HEK293T (cell line): ENCODE results near the gene TUB.

Experiments used
- CTCF ChIA-PET: fragments of 350-600 bp; formaldehyde crosslinking; extraction: SDS; loops from one replicate; lab custom pipeline; 2021; ENCODE audit warnings: antibody characterized with exemption, inconsistent platforms; lab: Yijun Ruan, JAX
- POLR2A ChIA-PET: fragments of 350-600 bp; formaldehyde crosslinking; extraction: SDS; loops from one replicate; lab custom pipeline; 2020; ENCODE audit warnings: antibody characterized with exemption, inconsistent platforms; lab: Yijun Ruan, JAX
- DNase-seq: peaks from one replicate; pipeline ENCODE4 v3.0.0; 2012; ENCODE audit warnings: mixed read lengths; ENCODE audit errors: extremely low spot score
- ARNT ChIP-seq: fragments of 450-650 bp; IDR thresholded peaks from 2 replicates; pipeline ENCODE4 v1.6.1; 2017; ENCODE audit warnings: mild to moderate bottlenecking
- BHLHE40 ChIP-seq: fragments of 450-650 bp; IDR thresholded peaks from 2 replicates; pipeline ENCODE4 v1.6.1; 2016; ENCODE audit warnings: mild to moderate bottlenecking, moderate library complexity, borderline replicate concordance
- CTBP1 ChIP-seq: fragments of 450-650 bp; IDR thresholded peaks from 2 replicates; pipeline ENCODE4 v1.6.1; 2016; ENCODE audit warnings: borderline replicate concordance
- ELF4 ChIP-seq: fragments of 450-650 bp; IDR thresholded peaks from 2 replicates; pipeline ENCODE4 v1.6.1; 2017; ENCODE audit warnings: antibody characterized with exemption
- FOXA1 ChIP-seq: fragments of 450-650 bp; IDR thresholded peaks from 2 replicates; pipeline ENCODE4 v1.6.1; 2016; ENCODE audit warnings: mild to moderate bottlenecking
- FOXK2 ChIP-seq: fragments of 450-650 bp; IDR thresholded peaks from 2 replicates; pipeline ENCODE4 v1.6.1; 2016; ENCODE audit warnings: mild to moderate bottlenecking
- FOXM1 ChIP-seq: fragments of 450-650 bp; IDR thresholded peaks from 2 replicates; pipeline ENCODE4 v1.6.1; 2017; ENCODE audit warnings: mild to moderate bottlenecking, borderline replicate concordance
- HDGF ChIP-seq: fragments of 450-650 bp; IDR thresholded peaks from 2 replicates; pipeline ENCODE4 v1.6.1; 2017; ENCODE audit warnings: antibody characterized with exemption, borderline replicate concordance
- L3MBTL2 ChIP-seq: fragments of 450-650 bp; conservative IDR thresholded peaks from 2 replicates; pipeline ENCODE4 v1.6.1; 2016; ENCODE audit warnings: mild to moderate bottlenecking
- LEF1 ChIP-seq: fragments of 450-650 bp; IDR thresholded peaks from 2 replicates; pipeline ENCODE4 v1.6.1; 2017; ENCODE audit warnings: mild to moderate bottlenecking, borderline replicate concordance
- NFRKB ChIP-seq: fragments of 450-650 bp; IDR thresholded peaks from 2 replicates; pipeline ENCODE4 v1.6.1; 2016; ENCODE audit warnings: mild to moderate bottlenecking, moderate library complexity
- PKNOX1 ChIP-seq: fragments of 450-650 bp; IDR thresholded peaks from 2 replicates; pipeline ENCODE4 v1.6.1; 2016
- SP1 ChIP-seq: fragments of 450-650 bp; IDR thresholded peaks from 2 replicates; pipeline ENCODE4 v1.6.1; 2017
- SUZ12 ChIP-seq: fragments of 450-650 bp; IDR thresholded peaks from 2 replicates; pipeline ENCODE4 v1.6.1; 2016; ENCODE audit warnings: mild to moderate bottlenecking
- TARDBP ChIP-seq: fragments of 450-650 bp; IDR thresholded peaks from 2 replicates; pipeline ENCODE4 v1.6.1; 2016
- ZNF384 ChIP-seq: fragments of 450-650 bp; IDR thresholded peaks from 2 replicates; pipeline ENCODE4 v1.6.1; 2016

Gene TUB

GRCh38 chr11:8092587-8093424 lies 11.8 kb downstream of the TUB start:
- POLR2A ChIA-PET: no interaction called here
- CTCF ChIA-PET: interaction anchor here (0.9 to 2.8 kb wide), 3 partner anchors 72 to 86 kb away, joined by 3 to 25 read pairs (median 8); no protein-coding TSS in a partner anchor
- peak; percentile 72 for DNase-seq

GRCh38 chr11:8093931-8094575 lies 13.0 kb downstream of the TUB start:
- ChIA-PET CTCF (interaction anchor here (1.8 kb wide), 1 partner anchor 87 kb away, joined by 8 read pairs; no protein-coding TSS in a partner anchor), POLR2A (no interaction called here)
- TF ChIP-seq ELF4 (no peak), FOXM1 (no peak), LEF1 (no peak), TARDBP (no peak), NFRKB (no peak), ZNF384 (no peak), L3MBTL2 (no peak), FOXK2 (no peak), SP1 (no peak), CTBP1 (no peak), FOXA1 (no peak)
- no peak for DNase-seq

More at GRCh38 chr11:8092587-8093424, 11.8 kb downstream of the TUB start:
- TF ChIP-seq PKNOX1 (no peak), NFRKB (no peak)

GRCh38 chr11:8094656-8095055 lies 13.6 kb downstream of the TUB start:
- CTCF ChIA-PET: interaction anchor here (1.8 kb wide), 1 partner anchor 88 kb away, joined by 8 read pairs; no protein-coding TSS in a partner anchor
- no peak for TF ChIP-seq ELF4
- TF ChIP-seq ZNF384: no peak
- no peak for TF ChIP-seq FOXK2
- no peak for TF ChIP-seq HDGF
- no peak for TF ChIP-seq TARDBP
- no peak for TF ChIP-seq FOXM1
- TF ChIP-seq CTBP1: no peak
- TF ChIP-seq LEF1: no peak
- TF ChIP-seq FOXA1: no peak
- no peak for TF ChIP-seq PKNOX1
- no peak for TF ChIP-seq ARNT
- no peak for TF ChIP-seq SP1
- TF ChIP-seq SUZ12: no peak
- DNase-seq: no peak
- POLR2A ChIA-PET: no interaction called here

GRCh38 chr11:8095371-8095770 lies 14.4 kb downstream of the TUB start:
- TF ChIP-seq HDGF: no peak
- no peak for TF ChIP-seq PKNOX1
- no peak for TF ChIP-seq ARNT
- no peak for TF ChIP-seq FOXM1
- no peak for TF ChIP-seq LEF1
- no peak for TF ChIP-seq FOXK2
- TF ChIP-seq FOXA1: no peak
- TF ChIP-seq NFRKB: no peak
- TF ChIP-seq CTBP1: no peak
- TF ChIP-seq SP1: no peak
- no peak for TF ChIP-seq SUZ12
- TF ChIP-seq ELF4: no peak
- no peak for TF ChIP-seq TARDBP
- no peak for TF ChIP-seq ZNF384
- TF ChIP-seq L3MBTL2: no peak
- TF ChIP-seq BHLHE40: no peak
- CTCF ChIA-PET: no interaction called here
- POLR2A ChIA-PET: no interaction called here
- no peak for DNase-seq

- no peak for TF ChIP-seq FOXK2
- no peak for TF ChIP-seq ARNT
- TF ChIP-seq LEF1: no peak
- no peak for TF ChIP-seq SUZ12
- no peak for TF ChIP-seq FOXM1
- TF ChIP-seq ZNF384: no peak
- TF ChIP-seq FOXA1: no peak
- TF ChIP-seq TARDBP: no peak
- TF ChIP-seq BHLHE40: no peak
- no peak for TF ChIP-seq SP1
- no peak for TF ChIP-seq L3MBTL2
- TF ChIP-seq CTBP1: no peak
- TF ChIP-seq ELF4: no peak
- no peak for TF ChIP-seq NFRKB
- no peak for TF ChIP-seq HDGF
- TF ChIP-seq PKNOX1: no peak
- POLR2A ChIA-PET: no interaction called here
- CTCF ChIA-PET: interaction anchor here (0.5 to 0.6 kb wide), 2 partner anchors 74 to 87 kb away, joined by 3 read pairs; no protein-coding TSS in a partner anchor
- no peak for DNase-seq
Measured at GRCh38 chr11:8095806-8096522, 15.0 kb downstream of the TUB start.
